HG03558 (cell line): ENCODE results near the gene RIIAD1.

Experiments
- ATAC-seq: cut with Tn5 transposase; IDR thresholded peaks from one replicate; pipeline ENCODE4 v1.9.1; 2021; ENCODE audit warnings: moderate number of reproducible peaks; ENCODE audit not compliant: unreplicated experiment; ENCODE audit errors: extremely low read depth

Gene RIIAD1

DNA sequence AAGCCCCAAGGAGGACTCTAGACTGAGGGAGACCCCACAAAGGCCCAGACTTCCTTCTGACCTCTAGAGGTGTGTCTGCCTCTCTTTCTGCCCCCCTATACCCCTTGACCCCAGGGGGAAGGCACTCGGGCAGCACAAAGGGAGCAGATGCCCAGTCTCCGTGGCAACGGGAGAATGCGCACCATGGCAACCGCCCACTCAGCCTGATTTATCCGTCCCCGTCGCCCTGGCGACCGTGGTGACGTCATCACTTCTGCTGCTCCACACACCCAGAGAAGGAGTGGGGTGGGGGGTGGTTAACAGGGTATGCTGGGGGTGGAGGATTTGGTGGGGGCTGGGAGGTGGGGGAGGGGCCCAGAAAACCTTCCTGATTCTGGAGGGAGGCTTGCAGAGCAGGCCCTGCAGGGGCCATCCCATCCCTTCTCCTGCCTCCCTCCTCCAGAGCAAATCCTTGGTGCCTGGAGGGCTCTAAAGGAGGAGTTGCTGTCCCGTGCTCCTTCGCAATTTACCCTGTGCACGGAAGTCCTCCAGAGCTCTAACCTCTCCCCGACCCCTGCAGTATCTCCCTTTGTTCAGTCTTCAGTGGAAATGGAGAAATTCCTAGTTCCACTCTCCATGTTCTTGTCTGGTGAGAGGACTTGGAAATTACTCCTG is 11.0 kb upstream of the RIIAD1 start:
- ATAC-seq, result no peak

DNA sequence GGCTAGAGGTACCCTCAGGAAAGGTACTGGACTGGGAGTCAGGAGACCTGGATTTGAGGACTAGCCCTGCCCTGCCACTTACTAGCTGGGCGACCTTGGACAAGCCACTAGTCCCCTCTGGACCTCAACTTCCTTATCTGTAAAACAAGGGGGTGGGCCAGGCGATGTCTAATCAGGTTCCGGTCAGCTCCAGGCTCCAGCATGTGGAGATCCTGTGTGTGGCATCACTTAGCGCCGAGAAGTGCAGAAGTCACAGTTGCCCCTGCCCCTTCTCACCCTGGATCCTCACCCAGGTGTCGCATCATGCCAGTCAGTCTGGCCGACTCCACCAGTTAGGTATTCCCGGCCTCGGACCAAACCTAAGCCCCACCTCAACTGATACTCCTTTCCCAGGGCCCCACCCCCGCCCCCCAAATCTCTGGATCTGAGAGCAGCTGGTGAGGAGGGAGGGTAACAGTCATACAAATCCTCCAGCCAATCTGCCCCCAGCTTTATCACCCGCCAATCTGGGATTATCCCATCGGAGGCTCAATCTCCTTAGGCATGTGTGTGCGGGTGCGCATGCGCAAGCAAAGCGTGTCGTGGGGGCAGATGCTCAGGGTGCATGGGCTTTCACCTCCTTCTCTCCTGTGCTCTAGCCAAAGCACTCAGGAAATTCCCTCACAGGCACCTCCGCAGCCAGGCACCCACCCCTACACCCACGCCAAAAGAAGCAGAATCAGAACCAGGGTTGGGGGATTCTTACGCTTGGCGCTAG is 10.1 kb upstream of the RIIAD1 start:
- no peak for ATAC-seq

- ATAC-seq, result no peak
Measured at GRCh38 chr1:151711951-151712350, 9.4 kb upstream of the RIIAD1 start.

GRCh38 chr1:151713044-151713443 is 8.3 kb upstream of the RIIAD1 start:
- no peak for ATAC-seq

DNA sequence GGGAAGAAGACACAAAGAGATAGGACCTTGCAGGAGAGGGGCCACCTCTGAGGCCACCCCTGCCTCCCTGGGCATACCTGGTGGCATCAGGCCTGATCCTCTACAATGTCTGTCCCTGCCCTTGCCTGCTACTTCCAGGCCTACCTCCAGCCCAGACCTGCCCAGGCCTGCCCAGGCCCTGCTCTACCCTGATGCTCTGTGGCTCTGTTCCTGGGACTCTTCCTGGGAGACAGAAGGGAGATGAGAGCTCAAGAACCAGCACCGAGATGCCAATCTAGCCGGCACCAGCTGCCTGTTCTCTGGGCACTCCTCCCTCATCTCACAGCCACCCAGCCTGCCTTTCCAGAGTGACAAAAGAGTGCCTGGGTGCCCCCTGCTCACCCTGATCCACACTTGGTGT is 7.4 kb upstream of the RIIAD1 start:
- ATAC-seq, result no peak

DNA sequence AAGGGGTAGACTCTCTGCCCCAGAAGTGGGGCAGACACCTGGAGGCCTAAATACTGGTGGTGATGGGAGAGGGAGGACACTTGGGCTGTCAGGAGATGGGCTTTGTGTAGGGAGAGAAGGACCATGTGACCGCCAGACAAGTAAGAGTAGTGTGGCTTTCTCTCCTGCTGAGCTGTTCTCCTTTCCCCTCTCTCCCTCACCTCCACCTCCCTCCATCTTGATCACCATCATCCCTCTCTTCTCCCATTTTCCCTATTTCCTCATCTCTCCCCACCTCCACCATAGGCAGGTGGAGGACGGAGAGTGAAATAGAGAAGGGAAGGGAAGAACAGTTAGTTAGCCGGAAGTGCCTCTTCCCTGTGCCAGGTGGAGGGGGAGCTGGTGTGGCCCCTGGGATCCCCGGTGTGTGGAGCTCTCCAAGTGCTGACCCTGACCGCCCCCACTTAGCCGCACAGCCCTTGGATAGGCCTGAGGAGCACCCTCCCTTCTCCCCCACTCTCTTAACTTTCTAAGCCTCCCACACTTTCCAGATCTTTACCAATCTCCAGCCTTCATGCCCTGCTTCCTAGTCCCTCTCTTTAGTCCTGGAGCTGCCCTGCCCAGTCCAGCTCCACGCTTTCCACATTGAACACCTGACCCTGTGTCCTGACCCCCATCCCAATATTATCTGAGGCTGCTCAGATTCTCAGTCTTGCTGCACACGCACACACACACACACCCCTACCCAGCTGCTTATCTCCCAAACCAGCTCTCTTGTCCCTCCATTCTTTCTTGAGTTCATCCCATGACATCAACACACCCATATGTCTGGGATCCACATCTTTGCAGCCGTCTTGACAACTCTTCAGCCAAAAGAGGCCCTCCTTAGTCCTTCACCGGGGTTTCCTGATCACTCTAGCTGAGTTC is 6.2 kb upstream of the RIIAD1 start:
- no peak for ATAC-seq

- ATAC-seq, result no peak
Measured at GRCh38 chr1:151715726-151716404, 5.5 kb upstream of the RIIAD1 start.

DNA sequence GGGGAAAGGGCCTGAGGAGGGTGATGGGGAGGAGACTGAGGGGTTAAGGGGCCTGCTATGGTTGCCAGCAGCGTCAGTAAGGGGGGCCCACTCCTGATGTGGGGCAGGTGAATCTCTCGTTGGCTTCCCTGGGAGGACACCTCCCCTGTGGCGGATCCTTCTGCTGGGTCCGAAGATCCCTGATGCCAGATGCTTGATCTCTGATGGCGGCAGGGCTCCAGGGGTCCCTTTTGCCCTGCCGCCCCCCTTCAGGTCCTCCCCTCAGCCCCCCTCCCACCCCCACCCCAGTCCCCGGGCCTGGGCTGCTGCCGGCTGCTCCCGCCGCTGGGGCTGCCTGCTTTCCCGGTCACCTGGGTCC is 4.9 kb upstream of the RIIAD1 start:
- no peak for ATAC-seq

GRCh38 chr1:151716771-151717631 is 4.3 kb upstream of the RIIAD1 start, which contains the start of gene CELF3:
CELF3 (minus strand) TSS chr1:151716803; CDS start chr1:151716020, 783 bp downstream.
- no peak for ATAC-seq

DNA sequence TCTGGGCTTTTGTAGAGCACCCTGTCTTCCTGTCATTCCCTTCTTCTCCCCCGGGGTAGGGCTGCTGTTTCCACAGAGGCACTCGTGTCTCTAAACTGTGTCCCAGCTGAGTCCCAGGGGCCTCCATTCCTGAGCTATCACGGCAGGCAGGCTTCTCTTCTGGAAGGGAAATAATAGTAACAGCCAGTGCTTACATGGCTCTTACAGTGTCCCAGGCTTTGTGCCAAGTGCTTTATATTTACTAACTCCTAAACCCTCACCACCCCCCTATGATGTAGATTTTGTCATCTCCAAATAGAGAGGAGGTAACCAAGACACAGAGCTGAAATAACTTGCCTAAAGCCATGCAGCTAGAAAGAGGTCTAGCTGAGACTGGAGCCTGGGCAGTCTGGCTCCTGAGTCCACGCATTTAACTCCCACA is 3.3 kb upstream of the RIIAD1 start:
- ATAC-seq, result no peak

- ATAC-seq, result no peak
Measured at GRCh38 chr1:151718666-151719065, 2.7 kb upstream of the RIIAD1 start.

DNA sequence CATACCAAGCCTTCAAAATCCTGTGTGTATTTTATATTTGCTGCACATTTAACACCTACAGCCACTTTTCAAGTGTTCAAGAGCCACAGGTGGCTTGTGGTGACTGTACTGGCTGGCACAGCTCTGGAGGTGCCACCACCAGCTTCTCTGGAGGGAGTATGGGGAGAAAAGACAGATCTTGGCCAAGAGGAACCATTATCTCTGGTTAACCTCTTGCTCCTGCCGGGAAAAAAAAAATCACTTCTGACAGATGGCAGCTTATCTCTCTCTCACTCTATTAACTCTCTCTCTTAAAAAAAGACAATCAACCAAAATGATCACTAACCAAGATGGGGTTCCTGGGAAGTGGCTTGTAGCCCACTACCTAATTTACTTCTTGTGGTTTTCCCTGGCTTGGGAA is 1.2 kb upstream of the RIIAD1 start:
- no peak for ATAC-seq

- ATAC-seq, result no peak
Measured at GRCh38 chr1:151720554-151720953, 768 bp upstream of the RIIAD1 start.

DNA sequence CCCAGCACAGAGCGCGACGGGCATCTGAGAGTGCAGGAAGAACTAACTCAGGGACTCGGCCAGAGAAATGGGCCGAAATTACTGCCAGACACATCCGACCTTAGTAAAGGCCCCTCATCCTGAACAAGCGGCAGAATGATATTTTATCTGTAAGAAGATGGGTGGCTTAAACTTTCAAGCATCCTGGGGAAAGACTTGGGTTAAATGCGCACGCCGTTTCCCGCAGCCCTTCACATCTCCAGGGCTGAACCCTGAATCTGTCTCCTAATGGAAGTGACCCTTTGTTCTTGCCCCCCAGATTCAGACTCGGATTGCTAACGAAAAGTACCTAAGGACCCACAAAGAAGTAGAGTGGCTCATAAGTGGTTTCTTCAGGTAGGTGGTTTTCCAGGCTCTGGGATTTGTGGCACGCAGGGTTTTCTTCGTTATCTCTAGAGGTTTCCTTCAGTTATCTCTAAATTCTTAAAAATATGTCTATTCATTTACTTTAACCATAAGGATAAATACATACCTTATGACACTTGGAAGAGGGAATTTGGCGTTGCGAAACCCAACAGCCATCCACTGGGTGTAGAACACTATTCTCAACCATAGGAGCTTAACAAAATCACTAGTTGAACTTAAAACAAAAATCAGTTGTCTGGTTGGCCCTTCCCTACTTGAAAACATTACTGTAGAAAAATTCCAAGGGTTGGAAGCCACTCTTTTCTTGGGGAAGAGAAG is 627 bp downstream of the RIIAD1 start:
- ATAC-seq, result no peak

DNA sequence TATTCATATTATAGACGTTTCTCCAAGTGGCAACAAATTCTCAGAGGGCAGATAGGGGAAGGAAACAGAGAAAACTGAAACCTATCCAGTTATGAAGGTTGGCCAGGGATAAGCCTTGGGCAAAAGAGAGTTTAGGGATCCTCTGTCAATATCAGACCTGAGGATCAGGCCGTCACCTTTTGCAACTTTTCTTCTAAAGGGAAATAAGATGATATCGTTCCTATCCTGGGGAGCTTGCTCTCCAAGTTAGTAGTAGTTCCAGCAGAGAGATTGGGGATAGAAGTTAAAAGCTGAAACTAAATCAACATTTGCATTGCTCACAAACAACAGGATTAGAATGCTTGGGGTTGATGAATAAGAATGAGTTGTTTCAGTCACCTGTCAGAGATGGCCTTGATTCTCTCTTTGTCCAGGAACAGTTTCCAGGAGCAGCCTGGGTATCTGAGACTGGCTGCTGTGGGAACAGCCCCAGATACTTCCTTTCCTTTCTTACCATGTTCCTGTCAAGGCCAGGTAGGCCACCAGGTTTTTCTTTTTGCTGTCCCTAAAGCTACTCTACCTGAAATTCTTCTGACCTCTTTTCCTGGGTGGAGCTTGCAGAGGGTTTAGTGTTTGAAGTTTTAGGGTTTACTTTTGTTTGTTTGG is 2.5 kb downstream of the RIIAD1 start:
- ATAC-seq, result no peak

DNA sequence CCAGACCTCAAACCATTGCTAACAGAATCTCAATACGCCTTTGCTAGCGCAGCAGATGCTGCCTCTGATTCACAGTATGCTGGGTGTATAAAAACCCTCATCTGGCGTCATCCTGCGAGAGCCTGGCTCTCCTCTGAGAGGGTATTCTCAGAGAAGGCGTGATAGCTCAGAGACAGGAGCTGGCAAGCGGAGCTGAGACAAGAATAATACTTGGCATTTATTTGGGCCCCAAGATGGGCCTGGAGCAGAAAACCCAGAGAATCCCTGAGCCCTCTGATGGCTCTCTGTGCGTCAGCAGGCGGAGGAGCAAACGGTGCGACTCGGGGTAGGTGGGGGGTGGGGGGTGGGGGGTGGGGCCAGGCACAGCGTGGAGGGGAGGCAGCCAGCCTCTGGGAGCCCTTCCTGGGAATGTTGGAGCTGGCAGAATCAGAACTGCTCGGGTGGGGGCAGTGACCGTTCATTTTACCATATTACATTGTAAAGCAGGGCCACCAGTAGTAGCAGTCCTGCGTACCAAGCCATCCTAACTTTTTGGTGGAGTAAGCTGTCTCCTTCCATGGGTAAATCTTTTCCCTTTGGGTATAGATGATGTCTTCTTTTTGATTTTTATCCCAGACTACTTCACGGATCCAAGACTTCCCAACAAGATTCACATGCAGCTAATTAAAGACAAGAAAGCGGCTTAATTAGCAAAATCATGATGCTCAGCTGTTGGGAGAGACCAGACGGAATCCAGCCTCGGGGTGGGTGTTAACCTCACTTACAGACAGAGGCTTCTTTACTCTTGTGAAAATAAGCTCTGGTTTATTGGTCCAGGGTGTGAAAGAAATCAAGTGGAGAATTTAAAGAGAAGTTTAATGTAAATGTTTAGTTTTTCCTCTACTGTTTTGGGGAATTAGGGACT is 7.1 kb downstream of the RIIAD1 start:
- no peak for ATAC-seq

DNA sequence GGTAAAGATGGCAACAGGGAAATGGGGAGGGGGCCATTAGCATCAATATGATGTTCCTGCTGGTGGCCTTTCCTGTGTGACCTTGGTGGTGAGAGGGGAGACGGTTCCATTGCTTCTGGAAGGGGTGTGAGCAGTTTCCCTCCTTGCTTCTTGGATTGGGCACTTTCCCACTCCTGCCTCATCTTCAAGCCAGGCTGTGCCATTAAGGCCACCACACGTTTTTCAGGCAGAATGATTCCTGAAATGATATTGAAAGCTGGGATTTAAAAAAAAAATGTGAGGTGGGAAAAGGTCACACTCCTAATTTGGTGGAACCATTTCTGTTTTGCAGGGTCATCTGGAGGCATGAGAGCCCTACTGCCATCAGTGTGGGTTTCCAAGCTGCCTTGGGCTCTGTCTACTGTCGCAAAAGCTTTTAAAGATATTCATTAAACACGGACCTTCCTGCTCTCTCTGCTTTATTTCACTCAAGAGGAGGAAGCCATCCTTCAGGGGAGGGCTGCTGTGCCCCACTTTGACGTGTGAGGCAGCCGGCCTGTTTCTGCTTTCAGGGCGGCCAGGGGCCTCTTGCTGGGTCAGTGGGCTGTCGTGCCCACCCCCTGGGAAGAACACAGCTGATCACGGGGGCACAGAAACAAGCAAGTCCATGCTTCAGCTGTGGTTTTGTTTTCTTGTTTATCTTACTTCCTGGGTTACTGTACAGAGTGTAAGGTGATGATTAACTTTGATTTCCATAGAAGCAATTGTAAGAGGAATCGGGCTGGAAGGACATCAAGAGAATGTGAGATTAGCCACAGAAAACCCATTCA is 8.0 kb downstream of the RIIAD1 start:
- no peak for ATAC-seq
